Measurements from ENCODE around the gene SGIP1. TPM values are rescaled to one million over a fixed set of nuclear protein-coding genes. Genes with fewer than 3 reads are reported as not detected.
A peak's percentile ranks its signal among the peaks of the same experiment; 100 is the strongest.

SGIP1 gene
- total RNA-seq, 1 donor from 2014 or later, result not detected

GRCh38 chr1:66752000-66752592, 218.1 kb downstream of the SGIP1 start, which contains the start of gene DYNLT5:
DYNLT5 (plus strand) TSS chr1:66752459; CDS start chr1:66754659, 2,200 bp downstream.
- Mint-ChIP-seq H3K9me3 (no peaks in the 10 kb centered on the region), H3K27me3 (peaks cover 40% of the 10 kb centered on the region), H3K4me3 (peak within 1 kb of the TSS; percentile 53), H3K27ac (no peak within 1 kb of the TSS), H3K4me1 (peaks cover 13% of the 10 kb centered on the region), H3K36me3 (ENCODE audit: low read depth) (no peaks in the 10 kb centered on the region)
- DNase-seq (no peak), ATAC-seq (ENCODE audit: low read depth) (no peak)
- POLR2A ChIA-PET, result no interaction called here
- CTCF ChIA-PET, result no interaction called here
- intact Hi-C loops (cut with micrococcal nuclease), result no loop called here
- no peak for TF ChIP-seq CTCF (IDR thresholded peaks at IDR 0.05)

GRCh38 chr1:66752671-66753371, 218.9 kb downstream of the SGIP1 start:
- no peak for TF ChIP-seq CTCF (IDR thresholded peaks at IDR 0.05)
- no peak for DNase-seq
- intact Hi-C loops (cut with micrococcal nuclease), result no loop called here
- Mint-ChIP-seq H3K27me3 (peaks cover 40% of the 10 kb centered on the region), H3K36me3 (ENCODE audit: low read depth) (no peaks in the 10 kb centered on the region), H3K4me1 (peaks cover 16% of the 10 kb centered on the region), H3K27ac (no peak overlapping the region), H3K4me3 (peak overlapping the region; percentile 53), H3K9me3 (no peaks in the 10 kb centered on the region)
- ChIA-PET POLR2A (no interaction called here), CTCF (no interaction called here)
- ATAC-seq (ENCODE audit: low read depth), result no peak

GRCh38 chr1:66757722-66758240, 223.8 kb downstream of the SGIP1 start:
- Mint-ChIP-seq H3K27ac (no peak overlapping the region), H3K36me3 (ENCODE audit: low read depth) (no peaks in the 10 kb centered on the region), H3K4me1 (peaks cover 12% of the 10 kb centered on the region), H3K9me3 (no peaks in the 10 kb centered on the region), H3K27me3 (peaks cover 14% of the 10 kb centered on the region), H3K4me3 (no peak overlapping the region)
- TF ChIP-seq CTCF (IDR thresholded peaks at IDR 0.05), result no peak
- ChIA-PET CTCF (interaction anchor here (1.6 to 2.5 kb wide), 2 partner anchors 391 to 456 kb away, joined by 3 to 16 read pairs; no protein-coding TSS in a partner anchor), POLR2A (no interaction called here)
- intact Hi-C loops (cut with micrococcal nuclease), result no loop called here
- DNase-seq (no peak), ATAC-seq (ENCODE audit: low read depth) (no peak)

- no peak for TF ChIP-seq CTCF (IDR thresholded peaks at IDR 0.05)
- H3K9me3 Mint-ChIP-seq, result no peaks in the 10 kb centered on the region
- peaks cover 9% of the 10 kb centered on the region for H3K4me1 Mint-ChIP-seq
- DNase-seq (no peak), ATAC-seq (ENCODE audit: low read depth) (peak; percentile 64)
- peaks cover 11% of the 10 kb centered on the region for H3K27me3 Mint-ChIP-seq
- ChIA-PET POLR2A (no interaction called here), CTCF (interaction anchor here (1.6 to 2.5 kb wide), 2 partner anchors 391 to 456 kb away, joined by 3 to 16 read pairs; no protein-coding TSS in a partner anchor)
- no peak overlapping the region for H3K27ac Mint-ChIP-seq
- no peak overlapping the region for H3K4me3 Mint-ChIP-seq
- no peaks in the 10 kb centered on the region for H3K36me3 Mint-ChIP-seq (ENCODE audit: low read depth)
- intact Hi-C loops (cut with micrococcal nuclease), result no loop called here
These were observed 224.3 kb downstream of the SGIP1 start for GRCh38 chr1:66758241-66758755.

- no peak for ATAC-seq (ENCODE audit: low read depth)
- ChIA-PET POLR2A (no interaction called here), CTCF (interaction anchor here (1.5 kb wide), 1 partner anchor 389 kb away, joined by 6 read pairs; no protein-coding TSS in a partner anchor)
- peaks cover under 1% of the 10 kb centered on the region for H3K27me3 Mint-ChIP-seq
- intact Hi-C loops (cut with micrococcal nuclease), result loop anchor here (10.0 kb wide), 1 partner anchor 1004 kb away; no protein-coding TSS in a partner anchor
- H3K36me3 Mint-ChIP-seq (ENCODE audit: low read depth), result no peaks in the 10 kb centered on the region
- DNase-seq, result no peak
- no peaks in the 10 kb centered on the region for H3K9me3 Mint-ChIP-seq
- no peak overlapping the region for H3K27ac Mint-ChIP-seq
- peaks cover 9% of the 10 kb centered on the region for H3K4me1 Mint-ChIP-seq
- H3K4me3 Mint-ChIP-seq, result no peak overlapping the region
- no peak for TF ChIP-seq CTCF (IDR thresholded peaks at IDR 0.05)
These were observed 226.6 kb downstream of the SGIP1 start for GRCh38 chr1:66760506-66760905.
